Loucy (cell line): ENCODE measurements around the gene SYPL1.
A peak's percentile ranks its signal among the peaks of the same experiment; 100 is the strongest.

Experiments
- H2AFZ ChIP-seq: fragments of 200-600 bp; sonication (generic); 2 replicates; pipeline ENCODE4 v1.6.0; 2016; ENCODE audit warnings: antibody characterized with exemption, mild to moderate bottlenecking, low read length, moderate library complexity
- H3F3A ChIP-seq: fragments of 200-600 bp; 2 replicates; pipeline ENCODE4 v1.6.0; 2016; ENCODE audit warnings: antibody characterized with exemption, low read depth, mild to moderate bottlenecking
- H3K27me3 ChIP-seq: fragments of 200-600 bp; sonication (generic); 2 replicates; pipeline ENCODE4 v1.6.1; 2014; ENCODE audit warnings: low read length, mild to moderate bottlenecking; ENCODE audit not compliant: insufficient read depth, poor library complexity, severe bottlenecking
- H3K36me3 ChIP-seq: fragments of 200-600 bp; sonication (generic); 2 replicates; pipeline ENCODE4 v1.6.1; 2016; ENCODE audit warnings: low read length; ENCODE audit not compliant: insufficient read depth
- H3K4me1 ChIP-seq: fragments of 200-600 bp; sonication (generic); 2 replicates; pipeline ENCODE4 v1.5.1; 2014; ENCODE audit warnings: low read length, mild to moderate bottlenecking; ENCODE audit not compliant: insufficient read depth, poor library complexity, severe bottlenecking
- H3K4me2 ChIP-seq: fragments of 200-600 bp; sonication (generic); 2 replicates; pipeline ENCODE4 v1.6.0; 2014; ENCODE audit warnings: antibody characterized with exemption, low read length, low read depth, mild to moderate bottlenecking; ENCODE audit not compliant: poor library complexity, severe bottlenecking
- H3K4me3 ChIP-seq: fragments of 200-600 bp; sonication (generic); 2 replicates; pipeline ENCODE4 v1.5.1; 2014; ENCODE audit warnings: low read length, mild to moderate bottlenecking, mixed read lengths; ENCODE audit not compliant: poor library complexity, severe bottlenecking
- H3K79me2 ChIP-seq: fragments of 200-600 bp; sonication (generic); 2 replicates; pipeline ENCODE4 v1.6.1; 2014; ENCODE audit warnings: low read length; ENCODE audit not compliant: insufficient read depth
- H3K9ac ChIP-seq: fragments of 200-600 bp; sonication (generic); 2 replicates; pipeline ENCODE4 v1.6.0; 2014; ENCODE audit warnings: mild to moderate bottlenecking, low read depth, low read length, moderate library complexity; ENCODE audit not compliant: poor library complexity, severe bottlenecking
- H3K9me2 ChIP-seq: fragments of 200-600 bp; sonication (generic); replicated peaks from 2 replicates; pipeline ENCODE4 v1.6.1; 2016; ENCODE audit warnings: low read depth, low read length, mixed read lengths
- H3K9me3 ChIP-seq: fragments of 200-600 bp; sonication (generic); 2 replicates; pipeline ENCODE4 v1.6.1; 2014; ENCODE audit warnings: mild to moderate bottlenecking, antibody characterized with exemption, low read length, low read depth; ENCODE audit not compliant: insufficient read depth
- H4K20me1 ChIP-seq: fragments of 200-600 bp; sonication (generic); 2 replicates; pipeline ENCODE4 v1.6.0; 2014; ENCODE audit warnings: antibody characterized with exemption, low read length, mild to moderate bottlenecking; ENCODE audit not compliant: insufficient read depth, poor library complexity, severe bottlenecking
- CTCF ChIP-seq: fragments of 200-600 bp; sonication (generic); conservative IDR thresholded peaks from 2 replicates; pipeline ENCODE4 v1.5.1; 2014; ENCODE audit warnings: mild to moderate bottlenecking, antibody characterized with exemption, low read length
- EZH2phosphoT487 ChIP-seq: fragments of 200-600 bp; IDR thresholded peaks from 2 replicates; pipeline ENCODE4 v1.6.1; 2018; ENCODE audit warnings: antibody characterized with exemption, mild to moderate bottlenecking, moderate library complexity, borderline replicate concordance

SYPL1 gene

GRCh38 chr7:106052681-106053080 lies 59.4 kb downstream of the SYPL1 start:
- Histone ChIP-seq H3K36me3 (no peaks in the 10 kb centered on the region), H2AFZ (no peak overlapping the region), H3F3A (no peaks in the 10 kb centered on the region), H3K4me1 (peaks cover 7% of the 10 kb centered on the region), H3K4me2 (no peak overlapping the region), H4K20me1 (no peaks in the 10 kb centered on the region), H3K9ac (no peak overlapping the region), H3K79me2 (no peaks in the 10 kb centered on the region), H3K9me3 (no peaks in the 10 kb centered on the region), H3K27me3 (peaks cover 20% of the 10 kb centered on the region), H3K9me2 (no peaks in the 10 kb centered on the region), H3K4me3 (no peak overlapping the region)
- TF ChIP-seq EZH2phosphoT487, result no peak
- TF ChIP-seq CTCF, result no peak

- Histone ChIP-seq H4K20me1 (no peaks in the 10 kb centered on the region), H3K4me3 (no peak overlapping the region), H2AFZ (no peak overlapping the region), H3F3A (no peaks in the 10 kb centered on the region), H3K9me2 (no peaks in the 10 kb centered on the region), H3K79me2 (no peaks in the 10 kb centered on the region), H3K4me2 (no peak overlapping the region), H3K27me3 (peaks cover 28% of the 10 kb centered on the region), H3K4me1 (no peaks in the 10 kb centered on the region), H3K36me3 (no peaks in the 10 kb centered on the region), H3K9me3 (no peaks in the 10 kb centered on the region), H3K9ac (no peak overlapping the region)
- TF ChIP-seq EZH2phosphoT487, result no peak
- no peak for TF ChIP-seq CTCF
Measured at GRCh38 chr7:106050746-106051117, 61.4 kb downstream of the SYPL1 start.

GRCh38 chr7:106050002-106050745 lies 61.9 kb downstream of the SYPL1 start:
- Histone ChIP-seq H3K4me1 (no peaks in the 10 kb centered on the region), H3K36me3 (no peaks in the 10 kb centered on the region), H3K9me3 (no peaks in the 10 kb centered on the region), H3K4me2 (no peak overlapping the region), H3K79me2 (no peaks in the 10 kb centered on the region), H3K27me3 (peaks cover 33% of the 10 kb centered on the region), H4K20me1 (no peaks in the 10 kb centered on the region), H3F3A (no peaks in the 10 kb centered on the region), H2AFZ (no peak overlapping the region), H3K4me3 (no peak overlapping the region), H3K9ac (no peak overlapping the region), H3K9me2 (no peaks in the 10 kb centered on the region)
- TF ChIP-seq CTCF, result 0 out of 2 replicates have a peak, but pooled peaks have one; percentile 15
- no peak for TF ChIP-seq EZH2phosphoT487
